ENCODE measurements around the gene SMAD6. TPM values are rescaled to one million over a fixed set of nuclear protein-coding genes. Genes with fewer than 3 reads are reported as not detected.

Gene SMAD6
- total RNA-seq, 4 donors from 2014 or later: 9.4 to 18.9 (median 14.3) TPM

DNA sequence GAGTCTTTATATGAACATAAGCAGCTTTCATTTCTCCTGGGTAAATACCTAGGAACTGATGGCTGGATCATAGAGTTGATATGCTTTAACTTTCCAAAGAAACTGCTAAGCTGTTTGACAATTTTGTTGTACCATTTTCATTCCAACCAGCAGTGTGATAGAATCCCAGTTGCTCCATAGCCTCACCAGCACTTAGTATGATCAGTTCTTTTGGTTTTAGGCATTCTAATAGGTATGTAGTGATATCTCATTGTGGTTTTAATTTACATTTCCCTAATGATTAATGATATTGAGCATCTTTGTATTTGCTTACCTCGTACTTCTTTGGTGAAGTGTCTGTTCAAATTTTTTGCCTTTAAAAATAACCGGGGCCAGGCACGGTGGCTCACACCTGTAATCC, 38.4 kb upstream of the SMAD6 start:
- no peak overlapping the region for H3K4me3 ChIP-seq
- H3K27me3 ChIP-seq: no peaks in the 10 kb centered on the region
- WGBS: 96% methylated on average over 3 of the region's 3 CpGs
- peaks cover 0 to 3% (median 0%) of the 10 kb centered on the region in 4 donors for H3K9me3 ChIP-seq
- no peak for DNase-seq (ENCODE audit: extremely low spot score)
- H3K36me3 ChIP-seq: no peaks in the 10 kb centered on the region
- intact Hi-C loops (cut with DNase I): no loop called here
- H3K27ac ChIP-seq (replicated peaks in 1 of 4): no peak overlapping the region
- TF ChIP-seq EP300 (IDR thresholded peaks at IDR 0.05) (no peak), POLR2AphosphoS5 (IDR thresholded peaks at IDR 0.05) (no peak), POLR2A (IDR thresholded peaks at IDR 0.05; ENCODE audit: low read depth) (no peak)
- TF ChIP-seq, protein P1, sequence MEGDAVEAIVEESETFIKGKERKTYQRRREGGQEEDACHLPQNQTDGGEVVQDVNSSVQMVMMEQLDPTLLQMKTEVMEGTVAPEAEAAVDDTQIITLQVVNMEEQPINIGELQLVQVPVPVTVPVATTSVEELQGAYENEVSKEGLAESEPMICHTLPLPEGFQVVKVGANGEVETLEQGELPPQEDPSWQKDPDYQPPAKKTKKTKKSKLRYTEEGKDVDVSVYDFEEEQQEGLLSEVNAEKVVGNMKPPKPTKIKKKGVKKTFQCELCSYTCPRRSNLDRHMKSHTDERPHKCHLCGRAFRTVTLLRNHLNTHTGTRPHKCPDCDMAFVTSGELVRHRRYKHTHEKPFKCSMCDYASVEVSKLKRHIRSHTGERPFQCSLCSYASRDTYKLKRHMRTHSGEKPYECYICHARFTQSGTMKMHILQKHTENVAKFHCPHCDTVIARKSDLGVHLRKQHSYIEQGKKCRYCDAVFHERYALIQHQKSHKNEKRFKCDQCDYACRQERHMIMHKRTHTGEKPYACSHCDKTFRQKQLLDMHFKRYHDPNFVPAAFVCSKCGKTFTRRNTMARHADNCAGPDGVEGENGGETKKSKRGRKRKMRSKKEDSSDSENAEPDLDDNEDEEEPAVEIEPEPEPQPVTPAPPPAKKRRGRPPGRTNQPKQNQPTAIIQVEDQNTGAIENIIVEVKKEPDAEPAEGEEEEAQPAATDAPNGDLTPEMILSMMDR (IDR thresholded peaks at IDR 0.05): no peak
- H3K4me1 ChIP-seq: peaks cover 0 to 9% (median 0%) of the 10 kb centered on the region in 4 donors

DNA sequence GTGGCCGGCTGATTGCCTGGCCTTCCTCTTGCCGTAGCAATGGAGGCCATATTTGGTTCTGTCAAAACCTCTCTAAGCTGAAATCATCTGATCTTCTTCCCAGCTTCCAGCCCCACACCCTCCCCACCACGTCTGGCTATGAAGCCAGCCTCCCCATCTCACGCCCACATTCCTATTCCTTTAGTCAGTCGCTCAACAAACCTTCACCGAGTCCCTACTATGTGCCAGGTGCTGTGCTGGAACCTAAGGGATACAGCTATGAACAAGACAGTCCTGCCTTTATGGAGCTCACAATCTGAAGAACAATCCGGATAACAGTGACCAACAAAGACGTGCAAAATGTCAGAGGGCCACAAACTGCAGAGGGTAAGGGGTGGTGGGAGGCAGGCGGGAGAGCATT, 31.9 kb upstream of the SMAD6 start:
- Histone ChIP-seq H3K4me3 (no peak overlapping the region), H3K9me3 (peaks cover 0 to 3% (median 0%) of the 10 kb centered on the region in 4 donors), H3K4me1 (no peaks in the 10 kb centered on the region), H3K27ac (replicated peaks in 1 of 4) (no peak overlapping the region), H3K27me3 (no peaks in the 10 kb centered on the region), H3K36me3 (no peaks in the 10 kb centered on the region)
- intact Hi-C loops (cut with DNase I): no loop called here
- no peak for DNase-seq (ENCODE audit: extremely low spot score)
- TF ChIP-seq POLR2A (IDR thresholded peaks at IDR 0.05; ENCODE audit: low read depth) (no peak), EP300 (IDR thresholded peaks at IDR 0.05) (no peak), POLR2AphosphoS5 (IDR thresholded peaks at IDR 0.05) (no peak)
- TF ChIP-seq, protein P1 (IDR thresholded peaks at IDR 0.05): no peak
- 85% methylated on average over 8 of the region's 9 CpGs for WGBS

DNA sequence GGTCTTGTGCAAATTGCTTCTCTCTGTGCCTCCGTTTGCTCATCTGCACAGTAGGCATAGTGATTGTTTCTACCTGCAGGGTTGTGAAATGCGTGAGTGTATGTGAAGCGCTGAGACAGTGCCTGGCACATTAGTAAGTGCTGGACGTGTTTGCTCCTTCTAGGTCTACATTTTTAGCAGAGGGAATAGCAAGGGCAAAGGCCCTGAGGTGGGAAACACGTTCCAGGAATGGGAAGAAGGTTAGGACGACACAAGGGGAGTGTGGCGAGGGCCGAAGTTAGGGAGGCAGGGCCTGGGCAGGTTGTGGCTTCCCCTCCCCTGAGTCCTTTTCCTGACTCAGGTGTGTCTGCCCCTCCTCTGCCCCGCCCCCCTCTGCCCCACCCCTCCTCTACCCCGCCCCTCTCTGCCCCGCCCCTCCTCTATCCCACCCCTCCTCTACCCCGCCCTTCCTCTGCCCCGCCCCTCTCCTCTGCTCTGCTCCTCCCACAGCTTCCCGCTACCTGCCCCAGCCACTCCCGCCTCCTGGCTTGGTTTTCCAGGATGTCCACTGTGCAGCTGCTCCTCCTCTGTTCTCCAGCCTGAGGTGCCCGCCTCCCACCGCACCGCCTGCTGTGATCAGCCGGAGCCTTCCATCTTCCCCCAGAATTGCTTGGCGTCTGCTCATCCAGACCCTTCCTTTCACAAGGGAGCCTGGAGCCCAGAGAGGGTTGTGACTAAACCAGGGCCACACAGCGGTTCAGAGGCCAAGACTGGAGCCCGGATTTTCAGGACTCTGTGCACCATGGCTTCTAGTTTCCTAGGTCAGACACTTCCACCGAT, 31.1 kb upstream of the SMAD6 start:
- WGBS: 72% methylated on average over 21 of the region's 23 CpGs

DNA sequence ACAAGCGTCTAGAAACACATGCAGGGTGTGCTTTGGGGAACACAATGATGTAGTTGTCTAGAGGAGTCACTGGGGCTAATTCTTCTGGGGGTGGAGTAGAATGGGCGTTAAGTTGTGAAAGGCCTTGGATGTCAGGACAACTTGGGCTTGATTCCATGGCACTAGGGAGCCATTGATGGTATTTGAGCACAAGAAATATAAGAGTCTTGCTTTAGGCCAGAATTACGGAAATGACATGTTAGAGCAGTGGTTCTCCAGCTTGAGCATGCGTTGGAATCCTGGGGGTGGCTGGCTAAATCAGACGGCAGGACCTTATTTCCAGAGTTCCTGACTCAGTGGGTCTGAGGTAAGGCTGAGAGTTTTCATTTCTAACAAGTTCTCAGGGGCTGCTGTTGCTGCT, 29.2 kb upstream of the SMAD6 start:
- H3K4me3 ChIP-seq: no peak overlapping the region
- no peaks in the 10 kb centered on the region for H3K36me3 ChIP-seq
- H3K9me3 ChIP-seq: peaks cover 0 to 1% (median 0%) of the 10 kb centered on the region in 4 donors
- no peaks in the 10 kb centered on the region for H3K4me1 ChIP-seq
- intact Hi-C loops (cut with DNase I): no loop called here
- no peak for TF ChIP-seq POLR2A (IDR thresholded peaks at IDR 0.05; ENCODE audit: low read depth)
- TF ChIP-seq, protein P1 (IDR thresholded peaks at IDR 0.05): no peak
- TF ChIP-seq EP300 (IDR thresholded peaks at IDR 0.05): no peak
- TF ChIP-seq POLR2AphosphoS5 (IDR thresholded peaks at IDR 0.05): no peak
- no peaks in the 10 kb centered on the region for H3K27me3 ChIP-seq
- no peak for DNase-seq (ENCODE audit: extremely low spot score)
- H3K27ac ChIP-seq (replicated peaks in 1 of 4): no peak overlapping the region
- 72% methylated on average over 5 of the region's 5 CpGs for WGBS

More for the DNA sequence above, 31.1 kb upstream of the SMAD6 start:
- Histone ChIP-seq H3K9me3 (peaks cover 0 to 3% (median 0%) of the 10 kb centered on the region in 4 donors), H3K27ac (replicated peaks in 1 of 4) (no peak overlapping the region), H3K27me3 (no peaks in the 10 kb centered on the region), H3K4me3 (no peak overlapping the region), H3K36me3 (no peaks in the 10 kb centered on the region), H3K4me1 (no peaks in the 10 kb centered on the region)
- intact Hi-C loops (cut with DNase I): no loop called here
- TF ChIP-seq EP300 (IDR thresholded peaks at IDR 0.05): no peak
- TF ChIP-seq POLR2AphosphoS5 (IDR thresholded peaks at IDR 0.05): no peak
- TF ChIP-seq POLR2A (IDR thresholded peaks at IDR 0.05; ENCODE audit: low read depth): no peak
- TF ChIP-seq, protein P1 (IDR thresholded peaks at IDR 0.05): no peak
- no peak for DNase-seq (ENCODE audit: extremely low spot score)
